GM18907 (cell line): ENCODE data around the gene CLASP1.
A peak's percentile ranks its signal among the peaks of the same experiment; 100 is the strongest.

Source experiments
- ATAC-seq: cut with Tn5 transposase; IDR thresholded peaks from one replicate; pipeline ENCODE4 v1.9.1; 2021; ENCODE audit warnings: mild to moderate bottlenecking, moderate library complexity; ENCODE audit not compliant: unreplicated experiment

Gene CLASP1

GRCh38 chr2:121513597-121514333 is 135.5 kb downstream of the CLASP1 start:
- ATAC-seq = no peak

GRCh38 chr2:121510857-121511256 is 138.4 kb downstream of the CLASP1 start:
- no peak for ATAC-seq

GRCh38 chr2:121506621-121507020 is 142.6 kb downstream of the CLASP1 start:
- ATAC-seq = no peak

DNA sequence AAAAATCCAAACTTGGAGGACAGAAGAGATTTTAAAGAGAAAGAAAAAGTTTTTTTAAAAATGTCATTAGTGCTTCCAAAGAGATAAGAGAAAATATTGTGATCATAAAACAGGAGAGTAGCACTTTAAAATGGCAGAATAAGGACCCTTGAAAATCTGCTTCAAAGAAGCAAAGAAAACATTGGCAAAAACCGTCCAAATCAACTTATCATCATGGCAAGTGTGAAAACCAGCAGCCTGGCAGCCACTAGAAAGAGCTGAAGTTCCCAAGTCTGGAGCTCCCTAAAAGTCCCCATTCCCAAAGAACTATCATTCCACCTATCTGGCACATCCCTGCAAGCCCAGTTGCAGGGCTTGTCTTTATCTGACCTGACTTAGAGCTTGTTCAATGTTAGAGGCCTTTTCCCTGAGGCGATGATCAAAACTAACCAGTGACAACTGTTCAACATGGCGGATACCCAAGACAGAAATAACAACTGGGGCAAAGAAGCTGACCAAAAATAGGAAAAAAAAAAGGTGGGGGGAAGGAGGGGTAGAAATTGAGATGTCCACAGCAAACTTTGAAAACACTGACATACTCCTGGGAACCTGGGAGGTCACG is 143.2 kb downstream of the CLASP1 start:
- ATAC-seq = no peak

DNA sequence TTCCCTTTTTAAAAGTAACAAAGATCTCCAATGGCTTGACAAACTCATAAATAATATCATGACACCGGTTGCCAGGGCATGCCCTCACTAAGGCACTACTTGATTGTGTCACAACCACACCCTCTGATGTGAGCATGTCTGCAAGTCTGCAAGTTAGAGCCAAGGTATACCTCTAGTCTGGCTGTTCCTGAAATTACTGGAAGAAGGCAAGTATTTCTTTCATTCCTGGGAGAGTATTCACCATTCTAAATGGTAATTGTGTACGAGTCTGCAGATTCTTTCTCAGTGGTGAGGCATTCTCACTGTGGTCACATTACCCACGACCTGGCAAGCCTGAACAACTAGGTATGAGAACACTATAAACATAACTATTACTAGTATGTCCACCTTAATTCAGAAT is 144.3 kb downstream of the CLASP1 start:
- ATAC-seq = no peak

DNA sequence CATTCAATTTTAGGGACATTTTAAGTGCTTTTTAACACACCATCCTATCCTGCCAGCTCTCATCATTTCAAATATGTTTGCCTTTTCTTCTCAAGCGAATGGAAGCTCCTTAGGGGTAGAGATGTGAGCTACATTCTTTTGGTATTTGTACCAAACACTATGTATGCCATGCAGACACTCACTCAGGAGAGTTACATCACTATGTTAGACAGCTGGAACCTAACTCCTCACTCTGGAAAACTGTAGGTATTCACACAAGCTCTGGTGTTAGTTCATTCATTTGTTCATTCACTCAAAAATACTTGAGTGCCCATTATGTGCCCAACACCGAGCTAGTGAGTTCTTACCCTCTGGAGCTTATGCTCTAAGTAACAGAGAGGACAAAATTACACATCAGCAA is 144.9 kb downstream of the CLASP1 start:
- no peak for ATAC-seq

GRCh38 chr2:121502781-121503180 is 146.5 kb downstream of the CLASP1 start:
- no peak for ATAC-seq

GRCh38 chr2:121502246-121502645 is 147.0 kb downstream of the CLASP1 start:
- no peak for ATAC-seq

DNA sequence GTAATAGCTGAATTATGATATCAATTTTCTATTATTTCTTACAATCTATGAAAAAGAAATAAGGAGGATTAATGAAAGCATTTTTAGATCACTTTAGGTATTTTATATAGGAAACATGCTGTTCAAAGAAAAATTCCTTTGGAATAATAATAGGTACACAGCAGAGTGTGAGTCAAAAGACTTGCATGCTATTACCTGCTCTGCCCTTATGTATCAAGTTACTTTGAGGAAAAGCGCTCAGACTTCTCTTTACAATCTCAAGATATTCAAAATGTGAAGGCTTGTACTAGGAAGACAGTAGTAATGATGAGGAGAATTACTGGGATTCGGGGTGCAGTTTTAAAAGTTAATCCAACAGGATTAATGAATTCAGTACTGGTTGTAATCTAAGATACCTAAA is 147.7 kb downstream of the CLASP1 start:
- no peak for ATAC-seq

DNA sequence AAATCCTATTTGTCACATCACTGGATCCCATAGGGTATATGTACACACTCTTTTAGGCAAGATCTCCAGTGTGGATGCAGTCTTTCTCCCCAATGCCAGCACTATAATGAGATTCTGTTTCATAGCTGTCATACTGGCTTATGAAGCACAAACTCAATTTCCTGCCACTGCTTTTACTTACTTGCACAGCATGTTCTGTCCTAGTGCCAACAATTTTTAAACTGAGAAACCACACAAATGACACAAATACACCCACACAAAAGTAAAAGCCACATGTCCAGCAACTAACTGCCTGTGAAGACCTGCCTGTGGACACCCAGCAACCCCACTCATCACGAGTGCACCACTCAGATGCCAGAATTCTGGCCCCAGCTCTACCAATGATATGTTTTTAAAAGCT is 148.2 kb downstream of the CLASP1 start:
- no peak for ATAC-seq

- no peak for ATAC-seq
Measured at GRCh38 chr2:121498731-121499130, 150.5 kb downstream of the CLASP1 start.

- ATAC-seq = no peak
Measured at GRCh38 chr2:121492409-121492808, 156.9 kb downstream of the CLASP1 start.

GRCh38 chr2:121491518-121491917 is 157.7 kb downstream of the CLASP1 start:
- no peak for ATAC-seq

GRCh38 chr2:121490584-121491133 is 158.6 kb downstream of the CLASP1 start:
- no peak for ATAC-seq

- no peak for ATAC-seq
Measured at GRCh38 chr2:121489911-121490583, 159.2 kb downstream of the CLASP1 start.

DNA sequence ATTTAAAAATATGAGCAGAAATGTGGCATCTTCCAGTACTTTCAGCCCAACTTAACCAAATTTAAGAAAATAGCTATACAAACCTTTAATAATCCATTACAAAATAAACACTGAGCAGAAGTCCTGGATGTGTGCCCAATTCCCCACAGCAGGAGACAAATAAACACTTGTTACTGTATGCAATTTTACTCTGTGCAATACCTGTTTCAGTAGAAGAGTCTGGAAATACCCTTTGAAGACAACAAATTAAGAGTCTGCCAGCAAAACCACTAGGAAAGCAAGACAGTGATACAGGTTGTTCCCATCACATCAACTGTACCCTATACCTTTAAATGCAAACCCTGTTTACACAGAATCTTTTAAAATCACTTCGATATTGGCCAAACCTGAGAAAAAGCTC is 160.0 kb downstream of the CLASP1 start:
- peak; percentile 79 for ATAC-seq

DNA sequence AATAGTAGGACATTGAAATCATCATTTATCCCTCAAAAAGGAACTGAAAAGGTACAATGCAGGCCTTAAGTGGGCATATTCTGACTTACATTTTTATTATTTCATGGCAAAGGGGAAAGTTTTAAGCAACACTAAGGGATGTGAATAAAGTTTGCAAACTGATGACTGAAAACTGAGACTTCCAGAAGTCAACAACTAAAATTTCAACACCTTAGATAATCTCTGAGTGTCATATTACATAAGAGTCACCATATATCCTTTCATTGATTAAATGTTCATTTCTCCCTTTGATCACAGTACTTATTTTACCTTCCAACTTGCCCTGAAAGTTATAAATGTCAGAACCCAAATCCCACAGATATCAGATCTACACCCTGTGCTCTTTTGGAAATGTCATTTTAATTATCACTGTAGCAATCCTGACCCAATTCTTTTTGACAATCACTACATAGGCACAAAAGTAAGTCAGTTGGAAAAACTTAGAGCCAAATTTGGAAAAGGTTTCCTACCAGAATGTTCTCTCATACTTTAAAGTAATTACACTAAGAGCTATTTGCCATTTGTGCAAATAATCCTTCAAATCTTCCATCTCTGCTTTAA is 163.0 kb downstream of the CLASP1 start:
- no peak for ATAC-seq

GRCh38 chr2:121485039-121485438 is 164.2 kb downstream of the CLASP1 start:
- ATAC-seq = no peak

GRCh38 chr2:121483846-121484245 is 165.4 kb downstream of the CLASP1 start:
- ATAC-seq = no peak

DNA sequence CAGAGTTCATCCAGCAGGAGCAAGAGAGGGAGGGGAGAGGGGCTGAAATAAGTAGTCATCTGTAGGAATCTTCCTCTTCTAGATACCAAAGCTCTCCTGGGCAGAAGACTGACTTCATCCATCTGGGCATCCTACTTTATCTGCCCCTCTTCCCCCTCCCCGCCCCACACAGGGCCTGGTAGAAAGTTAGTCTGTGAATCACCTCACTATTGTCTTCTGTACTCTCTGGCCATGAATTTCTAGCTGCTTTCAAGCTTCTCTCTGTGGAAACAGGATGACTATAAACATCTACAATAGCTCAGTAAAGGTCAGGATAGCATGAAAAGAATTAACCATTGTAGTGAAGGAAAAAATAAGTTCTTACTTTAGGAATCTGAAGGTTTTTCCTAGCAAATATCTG is 166.2 kb downstream of the CLASP1 start:
- ATAC-seq = no peak

GRCh38 chr2:121480826-121481225 is 168.4 kb downstream of the CLASP1 start:
- no peak for ATAC-seq
